CD4-positive, alpha-beta T cell treated with Interleukin-12 subunit alpha and Interleukin-12 subunit beta, for 1 hour (primary cell): ENCODE results near the gene ATOH8.
"Not testable (repeated sequence)": the region's sequence is repeated elsewhere in the genome, so short reads cannot be mapped to it uniquely, and the experiment has no call there.

Experiments used
- DNase-seq: peaks from one replicate; pipeline ENCODE4 v3.0.0-alpha.2; 2020

ATOH8 gene

DNA sequence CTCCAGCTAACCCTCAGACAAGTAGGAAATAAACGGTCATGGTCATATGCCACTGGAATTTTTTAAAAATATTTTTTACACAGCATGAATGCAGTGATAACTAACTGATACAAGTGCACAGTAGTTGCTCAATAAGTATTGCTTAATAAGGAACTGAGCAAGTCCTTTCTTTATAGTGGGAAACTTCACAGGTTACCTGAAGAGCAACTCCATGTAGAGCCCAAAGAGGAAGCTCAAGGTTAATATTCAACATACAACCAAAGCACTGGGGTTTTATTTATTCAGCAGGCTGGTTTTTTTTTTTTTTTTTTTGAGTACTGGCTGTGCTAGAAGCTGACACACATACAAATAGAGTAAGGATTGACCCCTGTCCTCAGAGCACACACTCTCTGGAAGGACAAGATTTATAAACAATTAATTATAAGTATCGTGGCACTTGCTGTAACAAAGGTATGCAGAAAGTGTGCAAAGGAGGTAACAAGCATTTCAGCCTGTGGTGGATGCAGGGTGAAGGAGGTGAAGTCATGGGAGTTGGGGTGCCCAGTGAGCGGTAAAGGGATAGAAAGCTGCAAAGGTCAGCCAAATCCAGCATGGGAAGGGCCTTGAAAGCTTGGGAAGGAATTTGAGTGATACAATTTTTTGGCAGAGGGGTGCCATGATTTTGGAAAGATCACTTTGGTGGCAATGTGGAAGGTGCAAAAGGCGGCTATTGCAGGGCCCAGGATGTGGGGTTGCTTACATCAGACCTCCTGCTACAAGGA lies 52.7 kb downstream of the ATOH8 start:
- no peak for DNase-seq

DNA sequence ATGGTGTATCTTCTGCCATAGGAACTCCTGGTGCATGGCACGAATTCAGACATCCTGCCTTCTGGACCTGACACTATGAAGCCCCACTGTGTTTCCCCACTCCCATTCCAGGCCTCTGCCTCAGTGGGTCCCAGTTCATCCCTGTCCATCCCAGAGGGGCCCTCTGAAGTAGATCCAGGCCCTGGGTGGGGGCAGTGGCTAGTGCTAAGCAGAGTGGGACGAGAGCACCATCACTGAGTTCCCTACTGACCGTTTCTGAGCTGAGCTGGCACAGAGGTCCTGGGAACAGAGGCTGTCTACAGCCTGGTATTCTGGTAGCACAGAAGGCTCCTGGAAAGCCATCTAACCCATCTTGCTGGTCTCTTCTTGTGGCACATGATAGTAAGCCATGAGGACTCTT lies 54.0 kb downstream of the ATOH8 start:
- DNase-seq = no peak

DNA sequence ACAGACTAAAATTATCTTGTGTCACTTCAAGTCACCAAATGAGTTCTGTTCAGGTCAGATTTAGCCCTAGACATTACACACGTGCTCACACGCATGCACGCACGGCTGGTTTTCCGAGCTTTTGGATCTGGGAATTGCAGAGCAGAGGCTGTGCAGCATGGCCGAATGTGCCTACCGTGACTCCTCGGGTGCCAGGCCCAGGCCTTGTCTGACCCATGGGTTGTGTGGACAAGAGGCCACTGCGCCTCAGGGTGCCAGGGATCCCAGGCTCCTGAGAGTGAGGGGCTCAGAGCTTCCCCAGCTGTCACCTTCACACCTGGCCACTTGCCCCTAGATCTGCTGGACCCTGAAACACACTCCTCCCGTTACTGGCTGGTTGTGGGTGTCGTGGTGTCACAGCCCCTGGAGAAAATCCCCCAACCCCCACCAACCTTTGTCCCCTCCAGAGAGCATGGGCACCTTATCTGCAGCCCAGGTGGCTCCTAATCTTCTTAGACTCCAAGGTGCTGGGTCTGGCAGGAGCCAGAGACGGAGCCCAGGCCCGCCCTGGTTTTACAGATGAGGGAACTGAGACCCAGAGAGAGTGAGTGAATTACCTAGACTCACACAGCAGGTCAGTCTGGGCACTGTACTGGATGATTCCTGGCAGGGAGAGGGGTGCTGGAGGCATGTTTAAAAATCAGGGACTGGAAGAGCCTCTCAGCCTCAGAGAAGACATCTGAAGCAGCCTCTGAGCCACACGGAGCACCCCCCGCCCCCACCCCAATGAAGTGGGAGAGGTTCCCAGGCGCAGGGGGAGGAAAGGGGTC lies 56.8 kb downstream of the ATOH8 start:
- no peak for DNase-seq

DNA sequence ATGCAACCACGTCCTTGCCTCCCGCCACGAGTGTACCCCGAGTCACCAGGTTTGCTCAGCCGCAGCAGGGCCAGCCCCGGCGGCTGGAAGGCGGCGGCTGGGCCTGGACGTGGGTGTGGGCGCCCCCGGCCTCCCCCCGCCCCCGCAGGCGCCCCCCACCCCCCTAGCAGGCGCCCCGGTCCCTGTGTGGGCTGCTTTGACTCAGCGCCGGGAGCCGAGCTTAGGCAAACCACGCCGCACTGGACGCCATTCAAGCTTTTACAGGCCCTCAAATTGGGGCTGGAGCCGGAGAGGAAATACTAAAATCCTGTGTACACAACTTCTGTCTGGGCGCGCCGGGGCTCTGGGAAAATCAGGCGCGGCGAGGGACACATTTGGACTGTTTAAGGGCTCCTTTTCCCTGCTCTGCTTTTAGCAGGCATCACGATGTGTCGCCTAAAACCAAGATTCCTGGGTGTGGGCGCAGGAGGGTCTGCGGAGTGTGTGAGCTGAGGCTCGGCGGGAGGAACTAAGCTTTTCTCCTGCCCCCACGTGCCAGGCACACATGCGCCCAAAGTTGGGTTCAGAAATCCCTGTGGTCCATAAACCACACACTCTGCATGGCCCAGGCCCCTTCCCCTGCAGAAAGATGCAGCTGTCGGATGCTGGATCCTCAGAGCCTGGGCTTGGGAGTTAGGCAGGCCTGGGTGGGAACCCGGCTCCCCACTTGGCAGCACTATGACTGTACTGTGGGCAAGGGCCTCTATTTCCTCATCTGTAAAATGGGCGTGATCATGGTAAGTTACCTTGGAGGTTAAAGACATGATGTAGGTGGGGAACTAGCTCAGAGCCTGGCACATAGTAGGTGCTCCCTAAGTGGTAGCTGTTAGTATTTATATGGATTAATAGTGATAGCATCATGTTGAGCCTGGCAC lies 57.6 kb downstream of the ATOH8 start:
- DNase-seq = no peak

DNA sequence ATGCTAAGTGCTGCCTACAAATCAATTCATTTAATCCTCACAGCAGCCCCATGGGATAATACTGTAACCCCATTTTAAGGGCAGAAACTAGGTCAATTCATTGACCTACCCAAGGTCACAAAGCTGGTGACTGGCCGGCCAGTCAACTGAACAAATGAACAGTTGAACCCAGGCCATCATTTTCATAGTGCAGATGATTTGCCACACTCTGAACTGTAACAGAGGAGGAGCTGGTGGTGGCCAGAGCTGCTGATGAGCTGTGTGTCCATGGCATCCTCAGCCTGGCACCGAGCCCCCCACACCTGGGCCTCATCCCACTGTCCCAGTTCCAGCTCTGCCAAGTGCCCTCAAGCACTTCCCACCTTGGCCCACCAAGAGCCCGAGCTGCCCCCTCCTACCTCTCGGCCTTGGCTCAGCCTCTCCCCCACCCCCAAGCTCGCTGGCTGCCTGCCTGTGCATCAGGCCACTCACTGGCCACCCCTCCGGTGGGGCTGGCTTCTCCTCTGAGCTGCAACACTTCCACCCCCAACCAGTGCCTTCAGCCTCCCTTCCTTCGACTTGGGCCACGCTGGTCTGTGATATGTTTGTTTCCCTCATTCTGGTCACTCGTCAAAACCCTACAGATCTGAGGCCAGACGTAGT lies 58.4 kb downstream of the ATOH8 start:
- no peak for DNase-seq

DNA sequence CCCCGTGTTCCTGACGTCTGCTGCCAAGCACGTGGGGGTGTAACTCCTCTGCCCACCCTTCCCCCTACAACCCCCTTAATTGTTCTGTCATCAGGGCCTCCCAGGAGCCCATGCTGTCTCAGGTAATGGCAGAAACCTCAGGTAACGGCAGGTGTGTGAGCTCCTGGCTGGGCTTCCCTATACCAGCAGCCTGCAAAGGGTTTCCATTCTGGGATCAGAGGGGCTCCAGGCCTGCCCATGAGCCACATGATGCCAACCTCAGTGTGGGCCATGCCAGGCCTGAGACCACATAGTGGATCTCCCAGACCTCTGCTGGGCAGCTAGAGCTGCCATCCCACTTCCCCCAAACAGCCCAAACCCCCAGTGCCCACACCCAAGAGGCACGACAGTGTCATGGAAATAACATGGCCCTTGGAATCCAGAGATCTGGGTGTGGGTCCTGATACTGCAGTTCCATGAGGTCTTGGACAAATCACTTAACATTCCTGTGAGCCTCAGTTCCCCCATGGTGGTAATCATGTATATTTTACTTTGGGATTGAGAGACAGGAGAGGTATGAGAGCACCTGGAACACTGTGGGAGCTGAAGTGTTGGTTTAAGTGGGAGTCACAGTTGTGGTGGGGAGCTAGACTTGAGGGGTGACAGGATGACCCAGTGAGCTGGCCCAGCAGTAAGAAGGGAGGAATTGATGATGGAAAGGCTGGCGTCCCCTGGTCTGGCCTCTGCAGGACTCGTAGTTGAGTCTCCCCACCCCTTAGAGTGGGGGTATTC lies 59.6 kb downstream of the ATOH8 start:
- no peak for DNase-seq

DNA sequence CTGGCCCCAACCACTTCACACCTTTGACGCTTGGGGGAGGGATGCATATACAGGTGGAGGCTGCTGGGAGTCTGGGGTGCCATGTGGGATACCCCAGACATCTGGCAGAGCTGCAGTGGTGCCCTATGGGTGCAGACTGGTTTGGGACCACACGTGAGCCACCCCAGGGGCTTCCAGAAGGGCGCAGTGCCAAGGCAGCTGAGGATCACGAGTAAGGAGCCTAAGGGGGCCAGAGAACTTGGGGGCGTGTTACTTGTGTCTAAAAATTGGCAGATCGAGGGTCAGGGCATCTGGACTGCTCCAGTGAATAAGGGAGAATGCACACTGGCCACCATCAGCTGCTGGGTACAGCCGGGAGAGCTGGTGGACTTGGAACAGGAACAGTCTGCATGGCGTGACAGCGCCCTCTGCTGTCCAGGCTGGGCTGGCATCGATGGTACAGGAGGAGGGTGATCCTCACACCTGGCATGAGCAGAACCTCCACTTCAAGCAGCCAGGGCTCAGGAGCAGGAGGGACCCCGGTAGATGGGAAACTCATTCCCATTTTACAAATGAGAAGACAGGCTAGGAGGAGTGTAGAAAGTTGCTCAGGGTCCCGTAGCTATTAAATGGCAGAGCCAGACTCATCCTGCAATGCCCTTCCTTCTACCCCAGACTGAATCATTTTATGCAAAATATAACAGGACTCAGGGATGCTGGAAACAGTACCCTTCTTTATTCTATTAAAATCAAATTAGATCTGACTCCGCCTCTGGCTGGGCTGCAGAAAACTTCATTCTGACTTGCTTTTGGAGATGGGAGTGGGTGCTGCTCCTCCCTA lies 60.4 kb downstream of the ATOH8 start:
- DNase-seq = peak; percentile 77

DNA sequence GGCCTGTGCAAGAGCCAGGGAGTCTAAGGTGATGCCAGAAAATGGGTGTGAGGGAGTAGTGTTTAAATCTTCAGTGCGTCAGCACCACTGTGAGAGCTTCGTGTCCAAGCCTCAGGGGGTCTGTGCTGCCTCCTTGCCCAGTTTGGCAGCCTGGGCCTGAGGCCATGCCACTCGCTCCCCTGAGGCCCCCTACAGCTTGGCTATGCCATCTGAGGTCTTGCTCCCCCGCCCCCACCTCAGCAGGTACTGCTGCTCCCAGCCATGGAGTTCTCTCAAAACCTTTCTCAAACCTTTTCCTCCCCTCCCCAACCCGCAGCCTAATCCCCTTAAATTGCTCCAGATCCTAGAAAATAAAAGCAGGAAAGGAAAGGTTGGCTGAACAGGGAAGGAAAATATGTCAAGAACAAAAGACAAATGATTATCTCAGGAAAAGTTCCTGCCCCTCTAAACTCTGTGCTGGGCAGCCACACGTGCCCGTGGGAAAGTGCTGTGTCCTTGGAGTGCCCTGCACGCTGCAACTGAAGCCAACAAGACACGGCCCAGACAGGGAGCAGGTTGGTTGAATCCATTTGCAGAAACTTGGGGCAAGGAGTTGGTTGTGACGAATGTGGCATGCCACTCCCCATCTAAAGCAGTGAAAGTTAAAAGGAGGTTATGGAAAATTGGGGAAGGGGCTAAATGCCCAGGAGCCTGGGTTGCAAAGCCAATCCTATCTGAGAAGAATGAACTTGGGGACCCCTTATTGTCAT lies 61.2 kb downstream of the ATOH8 start:
- no peak for DNase-seq

DNA sequence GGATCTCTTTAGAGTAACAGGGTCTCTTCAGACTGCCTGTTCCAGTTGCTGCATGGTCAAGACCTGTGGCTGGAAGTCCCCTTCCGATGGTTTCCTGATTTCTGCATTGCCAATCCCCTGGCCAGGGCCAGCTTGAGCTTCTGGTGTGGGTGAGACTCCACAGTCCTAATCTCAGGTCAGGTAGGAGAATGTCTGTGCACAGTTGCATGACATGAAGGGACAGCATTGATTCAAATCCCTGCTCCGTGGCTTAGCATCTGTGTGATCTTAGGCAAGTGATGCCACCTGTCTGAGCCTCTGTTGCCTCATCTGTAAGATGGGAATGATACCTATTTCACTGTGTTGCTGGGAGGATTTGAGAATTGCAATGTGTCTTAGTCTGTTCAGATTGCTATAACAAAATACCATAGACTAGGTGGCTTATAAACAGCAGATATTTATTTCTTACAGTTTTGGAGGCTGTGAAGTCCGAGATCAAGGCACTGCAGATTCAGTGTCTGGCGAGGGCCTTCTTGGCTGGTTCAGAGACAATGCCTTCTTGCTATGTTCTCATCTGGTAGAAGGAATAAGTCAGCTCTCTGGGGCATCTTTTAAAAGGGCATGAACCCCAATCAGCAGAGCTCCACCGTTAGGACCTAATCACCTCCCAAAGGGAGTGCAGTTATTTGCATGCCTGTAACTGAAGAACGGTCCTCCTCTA lies 66.2 kb downstream of the ATOH8 start:
- DNase-seq = no peak

DNA sequence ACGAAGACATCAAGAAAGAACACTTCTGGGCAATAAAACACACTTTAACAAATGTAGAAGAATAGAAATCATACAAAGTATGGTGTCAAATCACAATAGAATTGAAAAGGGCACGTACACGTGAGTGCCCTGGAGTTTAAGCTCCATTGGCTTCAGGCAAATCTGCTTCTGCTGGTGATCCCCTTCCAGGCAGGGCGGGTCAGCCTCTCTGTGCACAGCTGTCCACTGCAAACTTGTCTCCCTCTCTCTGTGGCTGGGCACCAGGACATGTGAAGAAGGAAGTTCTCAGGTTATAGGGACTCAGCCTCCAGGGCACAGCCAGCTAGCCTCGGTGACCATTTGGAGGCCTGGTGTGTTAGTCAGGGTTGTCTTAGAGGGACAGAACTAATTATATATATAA lies 69.0 kb downstream of the ATOH8 start:
- no peak for DNase-seq

DNA sequence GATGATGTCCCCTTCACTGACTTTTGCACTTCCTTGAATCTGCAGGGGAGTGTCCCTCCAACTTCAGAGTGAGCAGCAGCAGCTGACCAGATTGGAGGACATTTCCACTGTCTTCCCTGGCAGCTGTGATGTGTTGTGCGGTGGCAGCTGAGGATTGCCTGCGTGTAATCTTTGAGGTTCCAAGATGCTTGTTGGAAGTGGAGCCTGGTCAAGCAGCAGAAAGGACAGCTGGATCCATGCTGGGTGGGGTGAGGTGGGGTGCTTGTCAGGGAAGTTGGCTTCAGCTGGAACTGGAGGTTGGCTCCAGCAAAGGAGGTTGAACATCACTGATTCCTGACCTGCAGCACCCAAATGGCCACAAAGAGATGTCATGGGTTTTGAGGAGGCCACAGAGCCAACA lies 70.2 kb downstream of the ATOH8 start:
- no peak for DNase-seq

DNA sequence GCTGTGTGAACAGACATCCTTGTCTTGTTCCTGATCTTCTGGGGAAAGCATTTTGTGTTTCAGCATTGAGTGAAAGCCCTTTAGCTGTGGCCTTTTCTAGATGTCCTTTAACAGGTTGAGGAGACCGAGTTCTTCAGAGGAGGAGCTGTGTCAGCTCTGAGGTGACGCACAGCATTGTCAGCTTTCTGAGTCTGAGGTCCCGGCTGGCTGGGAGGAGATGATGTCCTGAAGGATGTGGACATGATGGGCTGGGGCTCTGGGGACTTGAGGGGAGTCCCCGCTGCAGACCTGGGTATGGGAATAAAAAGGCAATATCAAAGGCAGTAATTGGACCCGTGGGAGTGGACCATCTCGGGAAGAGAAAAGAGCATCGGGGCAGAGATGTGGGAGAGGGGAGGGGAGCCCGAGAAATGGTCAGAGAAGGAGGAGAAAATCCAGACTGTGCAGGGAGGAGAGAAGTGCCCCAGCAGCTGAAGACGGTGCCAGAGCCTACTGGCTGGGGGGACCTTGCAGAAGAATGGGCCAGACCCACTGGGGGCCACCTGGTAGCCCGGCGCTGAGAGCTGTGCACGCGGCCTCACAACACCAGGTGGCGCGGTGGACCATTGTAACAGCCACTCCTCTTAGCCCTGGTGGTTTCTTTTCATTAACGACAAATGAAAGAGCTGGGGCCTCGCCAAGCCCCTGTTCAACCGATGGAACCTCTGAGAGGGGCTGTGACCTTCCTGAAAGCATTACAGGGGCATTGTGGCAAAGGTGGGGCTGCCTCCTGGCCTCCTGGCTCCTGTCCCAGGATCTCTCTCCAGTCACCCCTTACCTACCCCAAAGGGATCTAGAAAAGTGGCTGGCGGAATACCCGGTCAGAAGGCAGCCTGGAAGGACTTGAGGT lies 73.4 kb downstream of the ATOH8 start:
- DNase-seq = peak; percentile 85

DNA sequence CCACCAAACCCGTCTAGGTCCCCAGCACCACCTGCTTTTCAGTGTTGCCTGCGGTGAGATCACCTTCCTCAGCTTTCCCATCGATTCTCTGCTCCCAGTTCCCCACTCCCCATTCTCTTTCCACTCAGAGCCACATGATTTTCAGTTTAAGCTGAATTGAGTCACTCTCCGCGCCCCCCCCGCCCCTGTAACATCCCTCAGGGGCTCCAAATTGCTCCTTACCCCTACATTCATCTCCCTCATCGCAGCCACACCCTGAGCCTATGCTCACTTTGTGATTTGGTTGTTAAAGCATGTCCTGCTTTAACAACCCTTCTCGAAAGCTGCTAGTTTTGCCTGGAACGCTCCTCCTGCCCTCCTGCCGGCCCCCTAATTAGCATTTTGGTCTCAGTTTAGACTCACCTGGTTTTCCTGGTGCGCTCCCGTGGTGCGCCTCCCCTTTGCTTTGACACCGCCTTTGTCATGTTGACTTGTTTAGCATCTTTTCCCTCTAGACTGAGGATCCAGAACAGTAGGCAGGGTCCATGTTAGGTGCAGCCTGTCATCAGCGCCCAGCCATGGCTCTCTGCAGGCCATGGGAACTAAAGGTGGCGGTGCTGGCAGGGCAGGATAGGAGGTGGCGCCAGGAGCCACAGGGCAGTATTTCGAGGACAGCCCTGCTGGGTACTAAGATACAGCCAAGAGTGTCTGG lies 74.2 kb downstream of the ATOH8 start:
- no peak for DNase-seq

DNA sequence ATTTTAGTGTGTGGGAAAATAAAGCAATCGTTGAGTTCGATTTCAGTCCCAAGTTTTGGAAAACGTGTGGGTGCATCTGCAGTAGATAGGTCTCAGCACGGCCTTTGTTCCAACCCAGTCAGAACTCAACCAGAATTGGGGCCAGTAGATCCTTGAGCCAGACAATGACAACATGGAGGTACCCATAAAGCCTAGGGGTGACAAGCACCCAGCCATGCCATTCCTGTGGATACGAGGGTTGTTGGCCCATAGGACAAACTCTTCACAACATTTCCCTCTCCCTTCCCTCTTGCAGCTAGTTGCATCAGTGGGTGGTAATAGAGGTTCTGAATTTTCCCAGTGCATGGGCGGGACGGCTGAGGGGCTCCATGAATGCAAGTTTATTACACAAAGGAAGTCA lies 74.9 kb downstream of the ATOH8 start:
- no peak for DNase-seq

DNA sequence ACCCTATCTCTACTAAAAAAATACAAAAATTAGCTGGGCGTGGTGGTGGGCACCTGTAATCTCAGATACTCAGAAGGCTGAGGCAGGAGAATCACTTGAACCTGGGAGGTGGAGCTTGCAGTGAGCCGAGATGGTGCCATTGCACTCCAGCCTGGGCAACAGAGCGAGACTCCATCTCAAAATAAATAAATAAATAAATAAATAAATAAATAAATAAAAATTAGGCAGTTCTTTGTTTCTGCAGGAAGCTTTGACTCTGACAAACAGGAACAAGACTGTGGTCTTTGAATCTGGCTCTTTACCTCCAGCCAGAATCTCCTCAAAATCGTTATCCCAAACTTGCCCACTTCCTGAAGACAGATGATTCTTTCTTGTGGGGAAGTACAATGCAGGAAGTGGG lies 75.6 kb downstream of the ATOH8 start:
- DNase-seq = not testable (repeated sequence)

DNA sequence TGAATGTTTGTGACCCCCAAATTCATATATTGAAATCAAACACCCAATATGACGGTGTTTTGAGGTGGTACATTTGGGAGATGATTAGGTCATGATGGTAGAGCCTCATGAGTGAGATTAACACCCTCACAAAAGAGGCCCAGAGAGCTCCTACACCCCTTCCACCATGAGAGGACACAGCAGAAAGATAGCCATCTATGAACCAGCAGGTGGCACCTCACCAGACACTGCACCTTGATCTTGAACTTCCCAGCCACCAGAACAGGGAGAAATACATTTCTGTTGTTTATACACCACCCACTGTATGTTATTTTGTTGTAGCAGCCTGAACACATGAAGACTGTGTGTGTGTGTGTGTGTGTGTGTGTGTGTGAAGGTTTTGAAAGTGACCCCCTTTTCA lies 76.9 kb downstream of the ATOH8 start:
- peak; percentile 41 for DNase-seq

DNA sequence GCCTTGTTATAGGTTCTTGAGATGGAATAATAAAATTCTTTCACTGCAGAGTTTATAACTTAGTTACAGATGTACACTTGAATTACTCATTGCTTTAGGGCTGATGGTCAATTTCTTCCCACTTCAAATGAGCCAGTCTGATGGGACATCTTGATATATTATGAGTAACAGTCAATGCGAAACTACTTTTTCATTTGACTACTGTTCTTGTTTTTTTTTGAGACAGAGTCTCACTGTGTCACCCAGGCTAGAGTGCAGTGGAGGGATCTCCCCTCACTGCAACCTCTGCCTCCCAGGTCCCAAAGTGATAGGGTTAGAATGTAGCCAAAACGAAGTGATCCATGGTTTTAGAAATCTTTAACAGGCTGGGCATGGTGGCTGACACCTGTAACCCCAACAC lies 77.9 kb downstream of the ATOH8 start:
- DNase-seq = no peak

DNA sequence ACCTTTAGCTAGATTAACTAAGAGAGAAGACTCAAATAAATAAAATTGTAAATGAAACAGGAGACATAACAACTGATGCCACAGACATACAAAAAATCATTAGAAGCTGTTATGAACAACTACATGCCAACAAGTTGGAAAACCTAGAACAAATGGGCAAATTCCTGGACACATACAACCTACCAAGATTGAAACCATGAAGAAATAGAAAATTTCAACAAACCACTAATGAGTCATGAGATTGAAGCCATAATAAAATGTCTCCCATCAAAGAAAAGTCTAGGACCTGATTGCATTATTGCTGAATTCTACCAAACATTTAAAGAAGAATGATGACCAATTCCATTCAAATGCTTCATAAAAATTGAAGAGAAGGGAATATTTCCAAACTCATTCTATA lies 80.7 kb downstream of the ATOH8 start:
- no peak for DNase-seq
